IgD-negative memory B cell (primary cell): ENCODE measurements around the gene STPG3. TPM values are rescaled to one million over a fixed set of nuclear protein-coding genes. Genes with fewer than 3 reads are reported as not detected.
"Not testable (repeated sequence)": the region's sequence is repeated elsewhere in the genome, so short reads cannot be mapped to it uniquely, and the experiment has no call there.

Source experiments
- H3K27ac Mint-ChIP-seq, 3 donors: one replicate each; pipeline ENCODE4 v1.8.0; 2020 to 2022; ENCODE audit warnings: mild to moderate bottlenecking in 3 of 3, mixed read lengths in 3 of 3, moderate library complexity in 1 of 3
- H3K27me3 Mint-ChIP-seq: one replicate; pipeline ENCODE4 v1.8.0; 2021; ENCODE audit warnings: mixed read lengths
- H3K36me3 Mint-ChIP-seq: one replicate; pipeline ENCODE4 v1.8.0; 2020; ENCODE audit warnings: mild to moderate bottlenecking, mixed read lengths
- H3K4me1 Mint-ChIP-seq, 3 donors: one replicate each; pipeline ENCODE4 v1.8.0; 2020 to 2022; ENCODE audit warnings: mixed read lengths in 3 of 3, mild to moderate bottlenecking in 1 of 3
- H3K4me3 Mint-ChIP-seq, 4 donors: one replicate each; pipeline ENCODE4 v1.8.0; 2020 to 2022; ENCODE audit warnings: mild to moderate bottlenecking in 4 of 4, mixed read lengths in 4 of 4, moderate library complexity in 3 of 4
- H3K9me3 Mint-ChIP-seq, 3 donors: one replicate each; pipeline ENCODE4 v1.8.0; 2020 to 2021; ENCODE audit warnings: mixed read lengths in 3 of 3, mild to moderate bottlenecking in 1 of 3
- polyA plus RNA-seq: library from polyadenylated mRNA; unstranded; fragments of 300-500 nt; fragmentation: Illumina TruSeq; gene quantifications from one replicate; pipeline ENCODE4 v1.2.3, GENCODE V29; 2021

Gene STPG3
- polyA plus RNA-seq, 1 donor from 2014 or later = not detected

- Mint-ChIP-seq H3K27ac (peak overlapping the region; percentile 13 to 92 (median 89)), H3K27me3 (no peaks in the 10 kb centered on the region), H3K9me3 (no peaks in the 10 kb centered on the region), H3K4me3 (peak overlapping the region; percentile 89 to 96 (median 92)), H3K36me3 (peaks cover 1% of the 10 kb centered on the region), H3K4me1 (peaks cover 0 to 16% (median 5%) of the 10 kb centered on the region in 3 donors)
Observed at GRCh38 chr9:137255448-137256114, 4.5 kb downstream of the STPG3 start.

- Mint-ChIP-seq H3K27me3 (no peaks in the 10 kb centered on the region), H3K9me3 (no peaks in the 10 kb centered on the region), H3K27ac (peak overlapping the region in 1 of 3 donors; percentile 13), H3K36me3 (peaks cover 1% of the 10 kb centered on the region), H3K4me3 (peak overlapping the region; percentile 89 to 96 (median 92)), H3K4me1 (peaks cover 0 to 16% (median 5%) of the 10 kb centered on the region in 3 donors)
Observed at GRCh38 chr9:137256362-137256761, 5.3 kb downstream of the STPG3 start.

GRCh38 chr9:137256856-137257255, 5.8 kb downstream of the STPG3 start:
- Mint-ChIP-seq H3K4me3 (peak overlapping the region; percentile 84 to 96 (median 90)), H3K9me3 (no peaks in the 10 kb centered on the region), H3K27me3 (no peaks in the 10 kb centered on the region), H3K36me3 (peaks cover 1% of the 10 kb centered on the region), H3K27ac (no peak overlapping the region), H3K4me1 (peaks cover 4 to 16% (median 9%) of the 10 kb centered on the region in 3 donors)

- Mint-ChIP-seq H3K4me3 (peak overlapping the region in 1 of 4 donors; percentile 50), H3K27ac (peak overlapping the region in 1 of 3 donors; percentile 14)
- not testable (repeated sequence) for H3K9me3 Mint-ChIP-seq
Observed at GRCh38 chr9:137262173-137262908, 11.3 kb downstream of the STPG3 start.

GRCh38 chr9:137262909-137263285, 11.8 kb downstream of the STPG3 start:
- H3K27me3 Mint-ChIP-seq = no peaks in the 10 kb centered on the region
- H3K36me3 Mint-ChIP-seq = no peaks in the 10 kb centered on the region
- H3K27ac Mint-ChIP-seq = no peak overlapping the region
- H3K4me3 Mint-ChIP-seq = no peak overlapping the region
- H3K9me3 Mint-ChIP-seq = no peaks in the 10 kb centered on the region
- H3K4me1 Mint-ChIP-seq = peaks cover 7 to 15% (median 9%) of the 10 kb centered on the region in 3 donors

More at GRCh38 chr9:137262173-137262908, 11.3 kb downstream of the STPG3 start:
- not testable (repeated sequence) for H3K27me3 Mint-ChIP-seq, H3K36me3 Mint-ChIP-seq, H3K4me1 Mint-ChIP-seq

- Mint-ChIP-seq H3K27me3 (no peaks in the 10 kb centered on the region), H3K36me3 (no peaks in the 10 kb centered on the region), H3K27ac (no peak overlapping the region), H3K4me3 (no peak overlapping the region), H3K9me3 (no peaks in the 10 kb centered on the region), H3K4me1 (peaks cover 7 to 18% (median 15%) of the 10 kb centered on the region in 3 donors)
Observed at GRCh38 chr9:137263506-137263905, 12.4 kb downstream of the STPG3 start.

GRCh38 chr9:137264067-137264466, 13.0 kb downstream of the STPG3 start:
- H3K4me1 Mint-ChIP-seq = peaks cover 11 to 22% (median 19%) of the 10 kb centered on the region in 3 donors
- H3K4me3 Mint-ChIP-seq = peak overlapping the region in 1 of 4 donors; percentile 29
- H3K36me3 Mint-ChIP-seq = no peaks in the 10 kb centered on the region
- no peaks in the 10 kb centered on the region for H3K27me3 Mint-ChIP-seq
- H3K27ac Mint-ChIP-seq = no peak overlapping the region
- no peaks in the 10 kb centered on the region for H3K9me3 Mint-ChIP-seq

- Mint-ChIP-seq H3K9me3 (no peaks in the 10 kb centered on the region), H3K36me3 (peaks cover 4% of the 10 kb centered on the region), H3K27ac (peak overlapping the region in 1 of 3 donors; percentile 63), H3K27me3 (no peaks in the 10 kb centered on the region), H3K4me1 (peaks cover 20 to 32% (median 28%) of the 10 kb centered on the region in 3 donors), H3K4me3 (no peak overlapping the region)
Observed at GRCh38 chr9:137265496-137266161, 14.5 kb downstream of the STPG3 start.

- Mint-ChIP-seq H3K4me3 (no peak overlapping the region), H3K9me3 (no peaks in the 10 kb centered on the region), H3K4me1 (peaks cover 24 to 35% (median 28%) of the 10 kb centered on the region in 3 donors), H3K36me3 (peaks cover 4% of the 10 kb centered on the region), H3K27ac (no peak overlapping the region), H3K27me3 (no peaks in the 10 kb centered on the region)
Observed at GRCh38 chr9:137266162-137266527, 15.1 kb downstream of the STPG3 start.

- peaks cover 6% of the 10 kb centered on the region for H3K36me3 Mint-ChIP-seq
- peaks cover 25 to 35% (median 27%) of the 10 kb centered on the region in 3 donors for H3K4me1 Mint-ChIP-seq
- H3K4me3 Mint-ChIP-seq = peak overlapping the region in 2 of 4 donors; percentile 95 to 96
Observed at GRCh38 chr9:137266585-137267453, 15.7 kb downstream of the STPG3 start.

GRCh38 chr9:137267933-137268355, 16.9 kb downstream of the STPG3 start:
- H3K27me3 Mint-ChIP-seq = no peaks in the 10 kb centered on the region
- H3K27ac Mint-ChIP-seq = peak overlapping the region; percentile 32 to 93 (median 88)
- no peaks in the 10 kb centered on the region for H3K9me3 Mint-ChIP-seq
- H3K36me3 Mint-ChIP-seq = peaks cover 6% of the 10 kb centered on the region
- peak overlapping the region; percentile 91 to 96 (median 94) for H3K4me3 Mint-ChIP-seq
- peaks cover 23 to 34% (median 27%) of the 10 kb centered on the region in 3 donors for H3K4me1 Mint-ChIP-seq

More at GRCh38 chr9:137266585-137267453, 15.7 kb downstream of the STPG3 start:
- Mint-ChIP-seq H3K27me3 (no peaks in the 10 kb centered on the region), H3K27ac (peak overlapping the region in 1 of 3 donors; percentile 23), H3K9me3 (no peaks in the 10 kb centered on the region)

GRCh38 chr9:137268538-137269201, 17.6 kb downstream of the STPG3 start:
- Mint-ChIP-seq H3K9me3 (no peaks in the 10 kb centered on the region), H3K27me3 (no peaks in the 10 kb centered on the region), H3K4me1 (peaks cover 23 to 32% (median 27%) of the 10 kb centered on the region in 3 donors), H3K27ac (peak overlapping the region; percentile 31 to 93 (median 88)), H3K36me3 (peaks cover 6% of the 10 kb centered on the region), H3K4me3 (peak overlapping the region; percentile 91 to 96 (median 94))

GRCh38 chr9:137269231-137269772, 18.2 kb downstream of the STPG3 start:
- Mint-ChIP-seq H3K9me3 (no peaks in the 10 kb centered on the region), H3K36me3 (peaks cover 6% of the 10 kb centered on the region), H3K4me3 (peak overlapping the region; percentile 91 to 96 (median 94)), H3K27ac (peak overlapping the region; percentile 31 to 88 (median 86)), H3K27me3 (no peaks in the 10 kb centered on the region), H3K4me1 (peaks cover 24 to 31% (median 28%) of the 10 kb centered on the region in 3 donors)
